HCT116 (cell line): ENCODE data around the gene PILRA. TPM values are rescaled to one million over a fixed set of nuclear protein-coding genes. Genes with fewer than 3 reads are reported as not detected.

Source experiments
- ATAC-seq: fragments of 200-7000 bp; cut with Tn5 transposase; 2 replicates; pipeline ENCODE4 v1.9.1; 2020; ENCODE audit warnings: mild to moderate bottlenecking, moderate library complexity
- BruUV-seq: library from RNA; stranded (reverse); fragments of 400-500 nt; replicated peaks from 2 replicates; lab custom pipeline; 2021; lab: Mats Ljungman, UMichigan
- CTCF ChIA-PET: fragments of 300-600 bp; sonication (Branson Sonifier 250); formaldehyde crosslinking; loops from one replicate; lab custom pipeline; 2021; ENCODE audit warnings: antibody characterized with exemption; lab: Charles Lee
- POLR2A ChIA-PET: fragments of 300-600, 350-600 bp; sonication (Branson Sonifier 250); formaldehyde crosslinking; loops from one replicate; lab custom pipeline; 2021; ENCODE audit warnings: antibody characterized with exemption; lab: Charles Lee
- RAD21 ChIA-PET, 2 experiments: fragments of 300-600 bp; sonication (Branson Sonifier 250); formaldehyde crosslinking; loops; one replicate each; lab custom pipeline; 2023; ENCODE audit warnings: low total read pairs in 2 of 2; ENCODE audit not compliant: uncharacterized antibody in 2 of 2, unreplicated experiment in 2 of 2, low non-redundant PET in 1 of 2; lab: Charles Lee
- DNase-seq: peaks from one replicate; pipeline ENCODE4 v3.0.0-alpha.2; 2010; ENCODE audit warnings: low read depth, low spot score
- H2AFZ ChIP-seq: fragments of 200-600 bp; shearing (Covaris generic), sonication (generic); 2 replicates; pipeline ENCODE4 v1.6.1; 2017; ENCODE audit warnings: low read depth, mixed run types, mixed read lengths, antibody characterized with exemption, low read length; ENCODE audit not compliant: poor library complexity, severe bottlenecking
- H3K27ac ChIP-seq: 2 replicates; pipeline ENCODE4 v1.5.1; 2012; ENCODE audit warnings: low read depth, low read length
- H3K27me3 ChIP-seq: fragments of 200-600 bp; sonication (generic); 2 replicates; pipeline ENCODE4 v1.6.1; 2016; ENCODE audit warnings: mixed run types, low read length, mixed read lengths; ENCODE audit not compliant: insufficient read depth
- H3K36me3 ChIP-seq, 2 experiments: fragments of 200-500 bp in 1 of 2; fragments of 200-600 bp in 1 of 2; sonication (Bioruptor generic) in 1 of 2; sonication (generic) in 1 of 2; 2 replicates each; pipeline versions ENCODE4 v1.5.1 to v1.6.1; 2014 to 2016; ENCODE audit warnings: low read length in 2 of 2, inconsistent platforms in 1 of 2, mixed read lengths in 1 of 2, mixed run types in 1 of 2; ENCODE audit not compliant: insufficient read depth in 2 of 2, control insufficient read depth in 1 of 2
- H3K4me1 ChIP-seq, 2 experiments: fragments of 200-600 bp in 1 of 2; sonication (generic) in 1 of 2; 2 replicates each; pipeline versions ENCODE4 v1.5.1 to v1.6.1; 2012 to 2017; ENCODE audit warnings: low read length in 2 of 2, inconsistent platforms in 1 of 2, mild to moderate bottlenecking in 1 of 2, mixed read lengths in 1 of 2, mixed run types in 1 of 2, moderate library complexity in 1 of 2; ENCODE audit not compliant: insufficient read depth in 2 of 2, control insufficient read depth in 1 of 2
- H3K4me2 ChIP-seq: fragments of 200-600 bp; sonication (generic); 2 replicates; pipeline ENCODE4 v1.6.1; 2017; ENCODE audit warnings: mixed run types, low read length, mixed read lengths
- H3K4me3 ChIP-seq, 2 experiments: fragments of 200-600 bp in 1 of 2; sonication (generic) in 1 of 2; replicated peaks in 1 of 2; 2 replicates each; pipeline ENCODE4 v1.5.1; 2011 to 2016; ENCODE audit warnings: low read length in 2 of 2, control low read depth in 1 of 2, low read depth in 1 of 2, mild to moderate bottlenecking in 1 of 2, mixed read lengths in 1 of 2, mixed run types in 1 of 2
- H3K79me2 ChIP-seq: fragments of 200-600 bp; sonication (generic); 2 replicates; pipeline ENCODE4 v1.6.1; 2017; ENCODE audit warnings: mild to moderate bottlenecking, mixed run types, low read length, moderate library complexity, mixed read lengths; ENCODE audit not compliant: insufficient read depth
- H3K9ac ChIP-seq: fragments of 200-600 bp; sonication (generic); 2 replicates; pipeline ENCODE4 v1.6.1; 2016; ENCODE audit warnings: low read length, mixed read lengths
- H3K9me2 ChIP-seq: fragments of 200-600 bp; sonication (generic), shearing (Covaris generic); 2 replicates; pipeline ENCODE4 v1.6.1; 2017; ENCODE audit warnings: mixed run types, mild to moderate bottlenecking, moderate library complexity; ENCODE audit not compliant: insufficient read depth
- H3K9me3 ChIP-seq, 2 experiments: fragments of 200-500 bp in 1 of 2; fragments of 200-600 bp in 1 of 2; sonication (Bioruptor generic) in 1 of 2; sonication (generic) in 1 of 2; 2 replicates each; pipeline ENCODE4 v1.6.1; 2014 to 2017; ENCODE audit warnings: low read length in 2 of 2, mixed read lengths in 2 of 2, inconsistent platforms in 1 of 2, low read depth in 1 of 2, mild to moderate bottlenecking in 1 of 2, mixed run types in 1 of 2, moderate library complexity in 1 of 2; ENCODE audit not compliant: control insufficient read depth in 1 of 2, insufficient read depth in 1 of 2
- H4K20me1 ChIP-seq: fragments of 200-600 bp; sonication (generic), shearing (Covaris generic); 2 replicates; pipeline ENCODE4 v1.6.1; 2017; ENCODE audit warnings: mixed run types, mild to moderate bottlenecking, moderate library complexity; ENCODE audit not compliant: insufficient read depth
- EZH2 ChIP-seq: fragments of 200-600 bp; sonication (generic); IDR thresholded peaks from 2 replicates; pipeline ENCODE4 v1.6.1; 2017; ENCODE audit warnings: antibody characterized with exemption, mixed run types
- FOSL1 ChIP-seq: IDR thresholded peaks from 2 replicates; pipeline ENCODE4 v1.6.1; 2012; ENCODE audit warnings: low read depth
- POLR2AphosphoS5 ChIP-seq: IDR thresholded peaks from 2 replicates; pipeline ENCODE4 v1.6.1; 2011; ENCODE audit warnings: mild to moderate bottlenecking, low read depth, low read length, moderate library complexity
- SIN3A ChIP-seq: IDR thresholded peaks from 2 replicates; pipeline ENCODE4 v1.6.1; 2012; ENCODE audit warnings: low read depth
- TCF7L2 ChIP-seq: IDR thresholded peaks from 2 replicates; pipeline ENCODE4 v1.7.0; 2011; ENCODE audit warnings: borderline replicate concordance, inconsistent platforms; ENCODE audit not compliant: insufficient read depth, insufficient read length; ENCODE audit errors: extremely low read depth
- ZBTB33 ChIP-seq: IDR thresholded peaks from 2 replicates; pipeline ENCODE4 v1.6.1; 2011; ENCODE audit warnings: mild to moderate bottlenecking, low read length, moderate library complexity; ENCODE audit not compliant: insufficient replicate concordance; ENCODE audit errors: extremely low read depth
- intact Hi-C: fragments of 100-400 bp; cut with micrococcal nuclease; formaldehyde crosslinking; loops from 2 replicates; pipeline ENCODE4 v1.10.0; 2022
- total RNA-seq: library from RNA; stranded (reverse); gene quantifications from one replicate; pipeline ENCODE4 v1.2.1, GENCODE V29; 2021; ENCODE audit not compliant: unreplicated experiment

The PILRA gene
- total RNA-seq, 1 experiment from 2014 or later = 1.8 TPM

- TF ChIP-seq ZBTB33 (no peak), EZH2 (no peak), FOSL1 (no peak)
These were observed 6.1 kb upstream of the PILRA start (continued) for GRCh38 chr7:100367251-100367620.

GRCh38 chr7:100367676-100368613 is 5.3 kb upstream of the PILRA start:
- Histone ChIP-seq H3K4me3 (no peak overlapping the region), H3K27me3 (no peaks in the 10 kb centered on the region), H3K4me2 (no peak overlapping the region), H3K27ac (no peak overlapping the region), H3K79me2 (no peaks in the 10 kb centered on the region), H3K9me2 (no peaks in the 10 kb centered on the region), H3K9me3 (no peaks in the 10 kb centered on the region), H2AFZ (no peak overlapping the region), H3K36me3 (peaks cover 2 to 3% of the 10 kb centered on the region in 2 experiments; a peak in 1 of 4 replicates), H3K4me1 (no peaks in the 10 kb centered on the region)
- ChIA-PET POLR2A (interaction anchor here (0.6 kb wide), 1 partner anchor 15 kb away, joined by 4 read pairs; no protein-coding TSS in a partner anchor), CTCF (no interaction called here)
- intact Hi-C loops = no loop called here
- no TSS peak for BruUV-seq
- ATAC-seq = 0 out of 2 replicates have a peak, but pooled peaks have one; percentile 10
- TF ChIP-seq SIN3A (0 out of 2 replicates have a peak, but pooled peaks have one; percentile 15), TCF7L2 (no peak), POLR2AphosphoS5 (0 out of 2 replicates have a peak, but pooled peaks have one; percentile 15)
- TF ChIP-seq, all 23 proteins: peak for 2
- Histone ChIP-seq H4K20me1 (no peaks in the 10 kb centered on the region), H3K9ac (no peak overlapping the region)
- RAD21 ChIA-PET = no interaction called here
- no peak for DNase-seq
